T-helper 9 cell (primary cell): ENCODE measurements around the gene TNS3.

Experiments used
- DNase-seq: peaks from one replicate; pipeline ENCODE4 v3.0.0-alpha.2; 2020

TNS3 gene

GRCh38 chr7:47502240-47502877 is 79.6 kb downstream of the TNS3 start:
- no peak for DNase-seq

GRCh38 chr7:47501406-47501805 is 80.5 kb downstream of the TNS3 start:
- no peak for DNase-seq

GRCh38 chr7:47500103-47500563 is 81.8 kb downstream of the TNS3 start:
- no peak for DNase-seq

DNA sequence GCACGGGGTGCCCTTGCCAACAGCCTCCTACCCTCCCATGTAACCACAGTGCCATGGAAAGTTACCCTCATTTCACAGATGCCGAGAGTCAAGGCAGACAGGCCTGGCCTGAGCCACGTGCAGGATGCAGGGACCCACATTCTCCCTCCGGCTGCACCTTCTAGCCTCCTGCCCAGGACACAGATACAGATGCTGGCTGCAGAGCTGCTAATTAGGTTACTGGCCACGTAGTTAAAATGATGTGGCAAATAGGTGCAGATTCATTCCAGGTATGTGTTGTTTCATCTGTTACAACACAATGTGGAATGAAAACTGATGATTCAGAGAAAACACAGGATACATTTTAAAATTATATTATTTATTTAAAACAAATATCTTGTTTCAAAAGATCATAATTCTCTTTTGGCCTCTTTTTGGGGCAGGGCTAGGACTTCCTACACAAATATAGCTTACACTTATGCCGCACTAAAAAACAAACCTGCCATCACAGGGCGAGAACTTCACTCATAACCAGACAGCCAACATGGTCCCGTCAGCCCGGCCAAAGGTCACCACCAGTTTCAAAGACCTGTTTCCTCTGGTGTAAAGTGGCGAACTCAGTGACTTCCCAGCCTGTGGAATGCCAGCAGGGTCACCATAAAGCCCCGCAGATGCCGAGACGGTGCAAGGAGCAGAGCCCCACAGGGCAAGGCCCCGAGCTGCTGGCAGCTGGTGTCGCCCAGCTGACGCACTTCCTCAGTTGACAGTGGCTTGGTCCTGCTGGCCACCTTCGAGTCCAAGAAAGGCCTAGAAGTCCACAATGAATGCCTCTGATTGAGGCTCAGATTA is 83.5 kb downstream of the TNS3 start:
- no peak for DNase-seq

GRCh38 chr7:47497367-47498096 is 84.4 kb downstream of the TNS3 start:
- DNase-seq, result no peak

- DNase-seq, result no peak
These were observed 85.2 kb downstream of the TNS3 start for GRCh38 chr7:47496666-47497065.

GRCh38 chr7:47496056-47496665 is 85.8 kb downstream of the TNS3 start:
- no peak for DNase-seq

DNA sequence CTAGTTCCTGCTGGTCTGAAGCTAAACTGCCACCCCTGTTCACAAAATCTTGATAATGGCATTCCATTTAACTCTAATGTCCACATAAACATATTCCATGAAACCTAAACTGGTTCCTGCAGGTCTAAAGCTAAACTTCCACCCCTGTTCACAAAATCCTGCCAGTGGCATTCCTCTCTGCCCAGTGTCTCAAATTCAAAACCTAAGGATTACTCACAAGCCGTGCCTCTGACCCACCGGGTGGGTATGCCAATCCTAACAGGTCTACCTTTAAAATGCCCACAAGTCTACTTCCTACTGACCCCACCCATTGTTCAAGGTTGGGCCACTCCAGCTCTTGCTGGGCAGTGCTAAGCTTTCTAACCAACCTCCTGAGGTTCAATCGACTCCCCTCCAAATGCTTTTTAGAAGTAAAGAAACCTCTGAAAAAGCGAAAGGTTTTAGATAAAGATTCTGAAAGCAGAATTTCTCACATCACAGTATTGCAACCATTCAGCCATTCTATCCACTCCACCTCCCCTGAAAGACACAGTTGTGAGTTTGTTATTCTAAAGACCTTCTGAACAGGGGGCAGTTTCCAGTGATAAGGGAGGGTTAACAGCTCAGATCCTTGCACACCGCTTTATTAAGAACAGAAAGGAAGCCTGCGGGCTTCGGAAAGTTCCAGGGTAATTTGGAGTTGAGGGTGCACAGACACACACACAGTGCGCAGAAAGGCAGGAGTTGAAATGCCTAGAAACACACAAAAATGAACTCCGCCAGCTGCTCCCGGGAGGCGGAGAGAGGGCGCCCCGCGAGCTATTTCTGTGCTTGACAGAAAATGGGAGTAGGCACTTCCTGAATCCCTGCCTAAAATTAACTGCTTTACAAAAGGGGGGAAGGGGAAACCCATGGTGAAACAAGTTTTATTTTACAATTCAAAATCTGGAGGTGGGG is 87.7 kb downstream of the TNS3 start:
- DNase-seq, result no peak

GRCh38 chr7:47492716-47493325 is 89.1 kb downstream of the TNS3 start:
- no peak for DNase-seq

GRCh38 chr7:47490501-47491265 is 91.2 kb downstream of the TNS3 start:
- DNase-seq, result no peak

- DNase-seq, result no peak
These were observed 92.3 kb downstream of the TNS3 start for GRCh38 chr7:47489624-47490023.

DNA sequence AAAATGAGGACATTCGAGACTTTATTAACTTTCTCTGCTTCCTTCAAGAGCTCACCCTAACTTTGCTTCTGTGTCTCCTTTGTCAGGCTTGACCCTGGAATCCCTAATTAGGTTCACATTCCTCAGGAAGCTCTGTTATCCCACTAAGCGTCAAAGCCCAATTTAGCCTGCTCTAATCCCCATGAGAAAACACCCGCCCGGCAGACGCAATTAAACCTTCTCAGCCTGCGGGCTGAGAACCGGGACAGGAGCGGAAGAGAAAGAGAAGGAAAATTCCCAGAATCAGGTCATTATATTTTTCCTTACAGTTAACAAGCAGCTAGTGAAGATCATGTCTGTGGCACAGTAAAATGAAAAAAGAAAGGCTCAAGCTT is 93.0 kb downstream of the TNS3 start:
- no peak for DNase-seq

GRCh38 chr7:47488201-47488968 is 93.5 kb downstream of the TNS3 start:
- no peak for DNase-seq

- no peak for DNase-seq
These were observed 96.1 kb downstream of the TNS3 start for GRCh38 chr7:47485640-47486435.

DNA sequence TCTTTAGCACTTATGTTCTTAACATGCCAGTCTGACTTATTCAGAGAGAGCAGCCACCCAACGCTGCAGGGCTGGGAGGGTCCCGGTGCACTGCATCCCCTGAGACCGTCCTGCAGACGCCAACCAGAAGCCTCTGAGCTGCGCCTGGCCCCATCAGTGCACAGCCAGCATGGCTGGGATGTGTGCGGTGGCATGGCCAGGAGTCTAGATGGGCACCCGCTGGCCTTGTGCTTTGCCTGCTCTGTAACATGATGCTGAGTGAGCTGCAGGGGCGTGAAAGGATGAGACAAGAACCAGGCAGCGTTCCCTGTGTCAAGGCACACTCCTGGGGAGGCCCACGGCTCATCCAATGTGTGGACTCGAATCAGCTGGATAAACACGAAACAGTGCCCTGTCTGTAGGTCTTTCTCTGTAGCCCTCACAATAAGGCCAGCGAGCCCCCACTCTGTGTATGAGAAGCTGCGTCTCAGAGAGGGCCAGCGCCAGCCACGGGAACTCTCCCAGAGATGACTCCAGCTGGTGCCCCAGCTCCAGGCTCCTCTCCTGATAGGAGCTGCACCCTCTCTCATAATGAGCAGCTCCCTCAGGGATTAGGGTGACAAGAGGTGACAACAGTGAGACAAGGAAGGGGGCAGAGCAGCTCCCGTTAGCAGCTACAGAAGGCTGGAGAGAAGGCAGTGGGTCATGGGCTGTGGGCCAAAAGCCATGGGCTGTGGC is 96.8 kb downstream of the TNS3 start:
- DNase-seq, result no peak

- DNase-seq, result no peak
These were observed 97.5 kb downstream of the TNS3 start for GRCh38 chr7:47484457-47484856.

- no peak for DNase-seq
These were observed 98.2 kb downstream of the TNS3 start for GRCh38 chr7:47483604-47484273.
